HG02870 (cell line): ENCODE results near the gene DRD1.
"Not testable (repeated sequence)": the region's sequence is repeated elsewhere in the genome, so short reads cannot be mapped to it uniquely, and the experiment has no call there.

Experiments
- ATAC-seq: cut with Tn5 transposase; IDR thresholded peaks from one replicate; pipeline ENCODE4 v1.9.1; 2021; ENCODE audit warnings: mild to moderate bottlenecking, moderate library complexity; ENCODE audit not compliant: unreplicated experiment

DRD1 gene

GRCh38 chr5:175468892-175469291, 24.9 kb upstream of the DRD1 start:
- ATAC-seq = no peak

GRCh38 chr5:175467983-175468690, 24.2 kb upstream of the DRD1 start:
- ATAC-seq = no peak

GRCh38 chr5:175466700-175467318, 22.8 kb upstream of the DRD1 start:
- ATAC-seq = no peak

- no peak for ATAC-seq
These were observed 21.3 kb upstream of the DRD1 start for GRCh38 chr5:175465282-175465681.

- no peak for ATAC-seq
These were observed 20.9 kb upstream of the DRD1 start for GRCh38 chr5:175464942-175465233.

GRCh38 chr5:175464074-175464941, 20.3 kb upstream of the DRD1 start:
- ATAC-seq = peak; percentile 98

- no peak for ATAC-seq
These were observed 19.7 kb upstream of the DRD1 start for GRCh38 chr5:175463641-175464040.

GRCh38 chr5:175461370-175461769, 17.4 kb upstream of the DRD1 start:
- no peak for ATAC-seq

- no peak for ATAC-seq
These were observed 16.6 kb upstream of the DRD1 start for GRCh38 chr5:175460552-175460951.

- ATAC-seq = no peak
These were observed 16.1 kb upstream of the DRD1 start for GRCh38 chr5:175460126-175460525.

- ATAC-seq = peak; percentile 94
These were observed 13.5 kb upstream of the DRD1 start for GRCh38 chr5:175457466-175457865.

GRCh38 chr5:175456105-175456742, 12.2 kb upstream of the DRD1 start:
- no peak for ATAC-seq

- not testable (repeated sequence) for ATAC-seq
These were observed 10.4 kb upstream of the DRD1 start for GRCh38 chr5:175454338-175454737.

GRCh38 chr5:175452166-175452565, 8.2 kb upstream of the DRD1 start:
- ATAC-seq = no peak

GRCh38 chr5:175448276-175448675, 4.3 kb upstream of the DRD1 start:
- no peak for ATAC-seq

GRCh38 chr5:175447571-175447970, 3.6 kb upstream of the DRD1 start:
- no peak for ATAC-seq

- not testable (repeated sequence) for ATAC-seq
These were observed 2.4 kb upstream of the DRD1 start for GRCh38 chr5:175446378-175446777.

- no peak for ATAC-seq
These were observed 999 bp upstream of the DRD1 start for GRCh38 chr5:175444905-175445456.

GRCh38 chr5:175443514-175444059, 395 bp downstream of the DRD1 start:
- no peak for ATAC-seq

- no peak for ATAC-seq
These were observed 5.6 kb downstream of the DRD1 start for GRCh38 chr5:175438234-175438857.
